Heart left ventricle (tissue), 13 donors: ENCODE measurements around the gene PRDM10.

Experiments
- POLR2A ChIP-seq, 2 donors: fragments of 450-650 bp; IDR thresholded peaks; one replicate each; pipeline ENCODE4 v1.6.1; 2017; ENCODE audit warnings: antibody characterized with exemption in 2 of 2, mild to moderate bottlenecking in 2 of 2, moderate library complexity in 2 of 2
- TF ChIP-seq, protein P1 (sequence below), 12 donors: fragments of 200-600 bp; sonication (generic) in 4 of 12; IDR thresholded peaks; one replicate each; pipeline versions ENCODE4 v1.5.0 to v1.8.0; 2018 to 2022; ENCODE audit warnings: antibody characterized with exemption in 12 of 12, mild to moderate bottlenecking in 5 of 12
- donor health status: ischemic (EF 13 %, LVEDD 7.1; RV severe dilation, severe dysfunction).
- donor health status: DM: no; HTN: yes; CAD: no.
- donor health status: DM: no; HTN: no; CAD: no.
- donor health status: ischemic (EF 25% LVEDD 6.9; RV normal size, moderate dysfunction).
- donor health status: ischemic (EF 25% LVEDD 5.7; RV mildly dilated, moderate dysfunction).
- donor health status: ischemic (EF 35%, LVEDD 5.7; RV mildly dilated, moderate dysfunction).
- donor health status: nonischemic (EF 11% LVEDD 7.7; RV severe dilation, severe dysfunction).
- donor health status: DM: yes; HTN: yes; CAD: no.
- donor health status: PGD.
- donor health status: ischemic (EF 29% LVEDD 5.4; RV normal size, mild dysfunction).
- donor health status: nonischemic (EF 23%, LVEDD 6.1; RV moderate dilation, normal function).

DNA sequence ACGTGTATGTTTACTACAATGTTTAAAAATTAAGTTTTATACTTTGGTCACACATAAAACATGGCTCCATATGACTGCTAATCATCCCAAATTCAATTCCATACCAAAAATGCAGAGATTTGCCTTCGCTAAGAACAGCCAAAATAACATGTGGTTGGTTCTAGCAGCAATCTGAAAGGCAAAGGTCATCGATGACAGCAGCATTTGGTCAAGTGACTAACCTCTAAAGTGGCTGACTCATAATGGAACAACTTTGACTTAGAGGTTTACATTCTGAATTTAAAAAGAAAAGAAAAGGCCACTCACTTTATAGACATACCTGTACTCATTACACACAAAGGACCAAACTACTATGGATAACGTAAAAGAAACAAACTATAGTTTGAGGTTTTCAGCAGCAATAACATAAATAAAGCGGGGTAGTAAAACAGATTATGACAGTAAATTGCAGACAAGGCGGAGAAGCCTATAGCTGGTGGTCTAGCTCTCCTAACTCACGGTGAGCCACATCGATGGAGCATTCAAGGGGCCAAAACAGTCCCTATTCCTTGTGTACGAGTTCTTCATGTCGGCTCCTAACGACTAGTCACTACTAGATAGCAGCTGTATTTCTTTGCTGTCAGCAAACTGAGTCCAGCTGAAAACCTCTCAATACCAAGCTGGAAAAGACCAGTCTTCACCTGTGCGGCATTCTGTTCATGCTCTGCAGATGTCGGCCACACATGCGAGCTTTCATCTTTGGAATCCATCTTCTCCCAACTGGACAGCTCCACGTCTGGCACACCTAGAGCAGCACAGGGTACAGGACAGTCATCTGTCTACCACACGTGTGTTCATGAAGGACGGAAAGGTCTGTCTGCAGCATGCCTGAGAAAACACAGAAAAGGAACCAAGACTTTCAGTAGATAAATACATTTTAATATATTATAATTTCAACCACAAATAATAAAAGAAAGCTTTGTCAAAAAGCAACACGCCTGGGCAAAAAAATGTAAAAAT is 42.1 kb downstream of the PRDM10 start:
- TF ChIP-seq, protein P1, sequence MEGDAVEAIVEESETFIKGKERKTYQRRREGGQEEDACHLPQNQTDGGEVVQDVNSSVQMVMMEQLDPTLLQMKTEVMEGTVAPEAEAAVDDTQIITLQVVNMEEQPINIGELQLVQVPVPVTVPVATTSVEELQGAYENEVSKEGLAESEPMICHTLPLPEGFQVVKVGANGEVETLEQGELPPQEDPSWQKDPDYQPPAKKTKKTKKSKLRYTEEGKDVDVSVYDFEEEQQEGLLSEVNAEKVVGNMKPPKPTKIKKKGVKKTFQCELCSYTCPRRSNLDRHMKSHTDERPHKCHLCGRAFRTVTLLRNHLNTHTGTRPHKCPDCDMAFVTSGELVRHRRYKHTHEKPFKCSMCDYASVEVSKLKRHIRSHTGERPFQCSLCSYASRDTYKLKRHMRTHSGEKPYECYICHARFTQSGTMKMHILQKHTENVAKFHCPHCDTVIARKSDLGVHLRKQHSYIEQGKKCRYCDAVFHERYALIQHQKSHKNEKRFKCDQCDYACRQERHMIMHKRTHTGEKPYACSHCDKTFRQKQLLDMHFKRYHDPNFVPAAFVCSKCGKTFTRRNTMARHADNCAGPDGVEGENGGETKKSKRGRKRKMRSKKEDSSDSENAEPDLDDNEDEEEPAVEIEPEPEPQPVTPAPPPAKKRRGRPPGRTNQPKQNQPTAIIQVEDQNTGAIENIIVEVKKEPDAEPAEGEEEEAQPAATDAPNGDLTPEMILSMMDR (IDR thresholded peaks at IDR 0.05), result no peak
- no peak for TF ChIP-seq POLR2A (IDR thresholded peaks at IDR 0.05)
